SK-MEL-5 (cell line): ENCODE measurements around the gene KPNB1. TPM values are rescaled to one million over a fixed set of nuclear protein-coding genes. Genes with fewer than 3 reads are reported as not detected.
A peak's percentile ranks its signal among the peaks of the same experiment; 100 is the strongest.

ENCODE experiments used
- DNase-seq: peaks from one replicate; pipeline ENCODE4 v3.0.0-alpha.2; 2016; ENCODE audit warnings: low read depth, low spot score
- in situ Hi-C: cut with HindIII; loops from 2 replicates; pipeline ENCODE4 v1.10.0; 2016; ENCODE audit warnings: low sequenced_read_pairs, high pct_unique_total_duplicates, low pct_unique_long_range_greater_than_20kb
- total RNA-seq: library from RNA; depleted of rRNA; stranded (reverse); fragments of >200 nt; shearing (Covaris generic); gene quantifications from 2 replicates; pipeline ENCODE4 v1.2.3, GENCODE V29; 2014

Gene KPNB1
- total RNA-seq, 1 experiment from 2014 or later: 286 TPM

- in situ Hi-C loops: no loop called here
- DNase-seq: no peak
Measured at GRCh38 chr17:47716375-47716774, 66.7 kb downstream of the KPNB1 start.

GRCh38 chr17:47717261-47717697, 67.6 kb downstream of the KPNB1 start:
- in situ Hi-C loops: no loop called here
- DNase-seq: peak; percentile 46

- DNase-seq: no peak
- in situ Hi-C loops: no loop called here
Measured at GRCh38 chr17:47717979-47718621, 68.4 kb downstream of the KPNB1 start.

GRCh38 chr17:47718634-47719405, 69.1 kb downstream of the KPNB1 start:
- in situ Hi-C loops: no loop called here
- no peak for DNase-seq

- no peak for DNase-seq
- in situ Hi-C loops: no loop called here
Measured at GRCh38 chr17:47719411-47720152, 69.9 kb downstream of the KPNB1 start.

- DNase-seq: no peak
- in situ Hi-C loops: no loop called here
Measured at GRCh38 chr17:47720196-47720595, 70.5 kb downstream of the KPNB1 start.

- DNase-seq: no peak
- in situ Hi-C loops: no loop called here
Measured at GRCh38 chr17:47720754-47721533, 71.2 kb downstream of the KPNB1 start.

GRCh38 chr17:47721725-47722124, 72.0 kb downstream of the KPNB1 start:
- no peak for DNase-seq
- in situ Hi-C loops: no loop called here

GRCh38 chr17:47724705-47725104, 75.0 kb downstream of the KPNB1 start:
- no peak for DNase-seq
- in situ Hi-C loops: no loop called here

GRCh38 chr17:47725446-47726111, 75.9 kb downstream of the KPNB1 start:
- DNase-seq: no peak
- in situ Hi-C loops: no loop called here

- no peak for DNase-seq
- in situ Hi-C loops: no loop called here
Measured at GRCh38 chr17:47726796-47727703, 77.3 kb downstream of the KPNB1 start.

GRCh38 chr17:47727704-47728036, 78.0 kb downstream of the KPNB1 start:
- DNase-seq: no peak
- in situ Hi-C loops: no loop called here

- in situ Hi-C loops: no loop called here
- no peak for DNase-seq
Measured at GRCh38 chr17:47728214-47728877, 78.6 kb downstream of the KPNB1 start.

- in situ Hi-C loops: no loop called here
Measured at GRCh38 chr17:47729476-47729875, 79.8 kb downstream of the KPNB1 start.

GRCh38 chr17:47730681-47731080, 81.0 kb downstream of the KPNB1 start:
- in situ Hi-C loops: no loop called here
- no peak for DNase-seq

More at GRCh38 chr17:47729476-47729875, 79.8 kb downstream of the KPNB1 start:
- no peak for DNase-seq

- in situ Hi-C loops: no loop called here
- no peak for DNase-seq
Measured at GRCh38 chr17:47731396-47731795, 81.7 kb downstream of the KPNB1 start.
